Sigmoid colon (tissue), 4 donors: ENCODE data around the gene MYPOP.

Experiments used
- CTCF ChIP-seq, 4 experiments: fragments of 450-650 bp in 3 of 4; fragments of 200-600 bp in 1 of 4; IDR thresholded peaks; one replicate each; pipeline ENCODE4 v1.5.1; 2016 to 2019; ENCODE audit warnings: antibody characterized with exemption in 4 of 4, mild to moderate bottlenecking in 3 of 4, moderate library complexity in 2 of 4
- EP300 ChIP-seq, 4 donors: sonication (generic); formaldehyde crosslinking; IDR thresholded peaks; one replicate each; pipeline ENCODE4 v1.6.1; 2017; ENCODE audit warnings: antibody characterized with exemption in 4 of 4
- POLR2A ChIP-seq, 2 donors: fragments of 450-650 bp; IDR thresholded peaks; one replicate each; pipeline ENCODE4 v1.6.1; 2016; ENCODE audit warnings: antibody characterized with exemption in 2 of 2, mild to moderate bottlenecking in 2 of 2, moderate library complexity in 2 of 2
- POLR2AphosphoS5 ChIP-seq, 4 donors: sonication (generic); formaldehyde crosslinking; IDR thresholded peaks; one replicate each; pipeline ENCODE4 v1.6.1; 2017; ENCODE audit warnings: antibody characterized with exemption in 4 of 4

DNA sequence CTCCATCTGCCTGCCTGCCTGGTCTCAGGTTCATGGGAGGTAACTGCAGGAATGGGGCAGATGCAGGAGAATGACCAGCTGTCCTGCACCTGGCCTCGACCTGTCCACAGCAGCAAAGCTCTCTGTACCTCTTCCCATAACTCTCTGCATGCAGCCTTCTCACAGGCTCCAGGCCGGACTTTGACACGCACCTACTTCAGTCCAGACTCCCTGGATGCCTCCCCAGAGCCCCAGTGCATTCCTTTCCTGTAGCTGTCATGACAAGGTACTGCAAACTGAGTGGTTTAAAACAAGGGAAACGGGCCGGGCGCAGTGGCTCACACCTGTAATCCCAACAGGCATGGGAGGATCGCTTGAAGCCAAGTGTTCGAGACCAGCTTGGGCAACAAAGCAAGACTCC is 8.9 kb upstream of the MYPOP start:
- no peak for TF ChIP-seq CTCF (IDR thresholded peaks at IDR 0.05)
- TF ChIP-seq POLR2A (IDR thresholded peaks at IDR 0.05): no peak
- no peak for TF ChIP-seq POLR2AphosphoS5 (IDR thresholded peaks at IDR 0.05)
- no peak for TF ChIP-seq EP300 (IDR thresholded peaks at IDR 0.05)
